MG63 (cell line): Measurements from ENCODE around the gene FGGY. TPM values are rescaled to one million over a fixed set of nuclear protein-coding genes. Genes with fewer than 3 reads are reported as not detected.
"Not testable (repeated sequence)": the region's sequence is repeated elsewhere in the genome, so short reads cannot be mapped to it uniquely, and the experiment has no call there.

Source experiments
- DNase-seq: peaks from one replicate; pipeline ENCODE4 v3.0.0-alpha.2; 2020
- H3K27me3 ChIP-seq: fragments of 250-450 bp; sonication (Bioruptor Pico); 2 replicates; pipeline ENCODE4 v1.5.1; 2020; ENCODE audit warnings: mild to moderate bottlenecking, moderate library complexity
- H3K36me3 ChIP-seq: fragments of 250-450 bp; sonication (Bioruptor Pico); 2 replicates; pipeline ENCODE4 v1.5.1; 2020; ENCODE audit warnings: mild to moderate bottlenecking, moderate library complexity
- H3K4me3 ChIP-seq: fragments of 250-450 bp; sonication (Bioruptor Pico); 2 replicates; pipeline ENCODE4 v1.5.1; 2020; ENCODE audit warnings: mild to moderate bottlenecking, moderate library complexity
- H3K9me3 ChIP-seq: fragments of 250-450 bp; sonication (Bioruptor Pico); 2 replicates; pipeline ENCODE4 v1.5.1; 2020; ENCODE audit warnings: mild to moderate bottlenecking, moderate library complexity
- total RNA-seq: library from RNA; depleted of rRNA; stranded (reverse); fragments of >200 nt; shearing (Covaris generic); gene quantifications from 2 replicates; pipeline ENCODE4 v1.2.3, GENCODE V29; 2014; ENCODE audit warnings: low replicate concordance

FGGY gene
- total RNA-seq, 1 experiment from 2014 or later, result 15.4 TPM

GRCh38 chr1:59714966-59715365 is 418.1 kb downstream of the FGGY start:
- no peak for DNase-seq
- Histone ChIP-seq H3K27me3 (no peaks in the 10 kb centered on the region), H3K36me3 (no peaks in the 10 kb centered on the region), H3K4me3 (no peak overlapping the region), H3K9me3 (no peaks in the 10 kb centered on the region)

DNA sequence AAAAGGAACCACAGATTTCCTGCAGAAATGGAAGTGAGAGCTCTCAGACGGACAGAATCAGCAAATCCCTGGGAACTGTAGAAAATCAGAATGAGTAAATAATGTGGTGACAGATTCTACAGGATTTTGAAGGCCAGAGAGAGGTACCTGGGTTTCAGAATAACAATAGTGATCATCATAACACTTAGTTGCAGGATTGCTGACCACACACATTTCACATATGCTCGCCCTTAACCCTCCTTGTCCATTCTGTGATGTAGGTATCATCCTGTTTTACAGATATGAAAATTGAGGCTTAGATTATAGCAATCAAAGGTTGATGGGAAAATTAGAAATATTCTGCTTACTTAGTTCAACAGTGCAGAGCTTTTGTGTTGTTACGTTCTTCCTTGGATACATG is 419.9 kb downstream of the FGGY start:
- Histone ChIP-seq H3K9me3 (no peaks in the 10 kb centered on the region), H3K36me3 (no peaks in the 10 kb centered on the region), H3K4me3 (no peak overlapping the region), H3K27me3 (no peaks in the 10 kb centered on the region)
- no peak for DNase-seq

DNA sequence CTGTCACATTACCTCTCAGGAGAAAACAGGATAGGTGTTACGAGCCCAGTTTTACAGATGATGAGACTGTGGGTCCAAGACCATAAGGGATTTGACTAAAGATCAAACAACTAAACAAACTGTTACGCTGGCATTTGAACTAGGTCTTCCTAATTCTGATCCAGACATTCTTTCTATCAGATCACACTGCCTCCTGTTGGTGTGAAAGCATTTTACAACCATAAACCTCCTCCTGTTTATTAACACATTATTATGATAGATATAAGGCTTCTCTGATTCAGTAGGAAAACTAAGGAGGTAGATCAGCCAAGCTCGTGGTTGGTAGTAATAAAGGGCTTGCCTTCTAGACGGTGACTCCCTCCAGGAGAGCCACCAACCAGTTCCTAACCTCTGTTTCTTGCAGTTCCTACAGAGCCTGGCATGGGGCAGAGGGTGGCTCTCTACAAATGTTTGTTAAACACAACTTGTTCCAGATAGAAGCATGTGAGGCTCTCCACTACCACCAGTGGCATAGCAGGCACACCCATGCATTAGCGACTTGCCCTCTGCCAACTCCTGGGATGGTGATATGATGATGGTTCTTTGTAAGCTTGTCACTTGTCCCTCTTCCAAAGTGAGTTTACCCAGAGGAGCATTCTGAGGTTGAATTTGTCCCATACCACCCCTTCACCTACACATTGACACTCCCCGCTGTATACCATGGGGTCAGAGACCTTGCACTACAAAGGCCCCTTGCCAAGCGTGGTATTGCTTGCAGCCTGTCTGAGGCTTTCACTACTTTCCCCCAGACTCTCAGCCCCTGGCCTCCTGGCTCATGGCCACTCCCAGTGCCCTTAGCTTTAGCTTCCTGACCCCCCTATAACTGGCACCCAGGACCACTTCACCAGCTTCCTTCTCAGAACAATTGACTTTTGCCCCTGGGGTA is 421.4 kb downstream of the FGGY start:
- Histone ChIP-seq H3K36me3 (no peaks in the 10 kb centered on the region), H3K27me3 (no peaks in the 10 kb centered on the region), H3K9me3 (peaks cover 4% of the 10 kb centered on the region), H3K4me3 (no peak overlapping the region)
- DNase-seq, result no peak

DNA sequence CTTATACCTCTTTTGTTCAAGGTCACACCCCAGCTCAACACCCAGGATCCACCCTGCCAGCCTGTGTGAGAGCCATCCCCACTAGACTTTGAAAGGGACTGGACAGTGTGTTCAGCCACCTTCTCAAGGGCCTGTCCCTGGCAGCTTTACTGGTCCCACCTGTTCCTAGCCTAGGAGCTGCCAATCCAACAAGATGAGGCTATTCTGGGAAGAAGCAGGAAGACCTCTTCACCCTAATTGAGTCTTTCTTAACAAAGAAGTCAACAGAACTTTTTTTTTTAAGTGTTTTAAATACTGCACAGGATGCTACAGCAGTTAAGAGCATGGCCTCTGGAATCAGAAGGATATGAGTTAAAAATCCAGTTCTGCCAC is 422.1 kb downstream of the FGGY start:
- H3K4me3 ChIP-seq, result no peak overlapping the region
- peaks cover 4% of the 10 kb centered on the region for H3K9me3 ChIP-seq
- no peaks in the 10 kb centered on the region for H3K36me3 ChIP-seq
- no peak for DNase-seq
- H3K27me3 ChIP-seq, result no peaks in the 10 kb centered on the region

DNA sequence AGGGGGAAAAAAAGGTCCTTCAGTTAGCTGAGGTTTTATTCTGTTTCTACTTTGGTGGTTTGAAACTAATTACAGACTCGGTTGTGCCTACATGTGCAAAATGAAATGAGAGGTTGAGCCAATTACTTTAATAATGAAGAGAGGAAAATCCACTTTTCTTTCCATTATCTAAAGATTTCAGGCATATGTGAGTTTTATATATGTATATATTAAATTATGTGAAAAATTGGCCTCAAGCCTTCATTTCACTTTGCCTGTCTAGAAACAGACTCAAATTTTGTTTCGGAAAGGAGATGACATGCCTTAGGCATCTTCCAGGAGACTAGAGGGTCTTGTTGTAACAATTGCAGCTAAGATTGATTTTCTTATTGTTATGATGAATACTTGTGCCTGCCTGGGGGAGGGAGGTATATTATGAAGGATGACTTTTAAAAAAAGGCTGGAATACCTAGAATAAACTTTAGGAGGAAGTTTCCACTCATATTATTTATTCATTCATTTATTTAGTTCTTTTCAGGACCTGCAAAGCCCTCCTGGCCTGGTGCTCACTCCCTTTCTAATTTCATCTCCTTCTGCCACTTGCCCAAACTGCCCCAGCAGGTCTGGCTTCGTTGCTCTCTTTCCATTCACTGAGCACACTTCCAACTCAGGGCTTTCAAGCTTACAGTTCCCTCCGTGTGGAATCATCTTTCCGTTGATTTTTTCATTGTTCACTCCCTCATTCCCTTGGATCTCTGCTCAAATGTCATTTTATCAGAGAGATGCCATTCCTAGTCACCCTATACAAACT is 423.6 kb downstream of the FGGY start:
- no peak for DNase-seq
- no peaks in the 10 kb centered on the region for H3K27me3 ChIP-seq

DNA sequence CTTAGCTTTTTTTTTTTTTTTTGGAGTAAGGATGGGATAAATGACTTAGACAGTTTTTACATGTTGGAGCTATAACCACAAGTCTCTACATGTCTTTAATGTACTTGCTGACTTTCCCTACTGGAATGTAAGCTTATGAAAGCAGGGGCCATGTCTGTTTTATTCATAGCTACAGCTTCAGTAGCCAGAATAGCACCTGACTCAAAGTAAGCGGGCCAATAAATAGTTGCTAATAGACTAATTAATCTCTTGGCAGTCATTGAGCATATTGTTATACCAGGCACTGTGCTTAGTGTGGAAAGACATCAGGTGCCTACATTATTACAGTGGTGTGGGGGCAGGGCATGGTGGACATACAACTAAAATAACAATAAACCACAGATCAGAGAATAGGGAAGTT is 433.4 kb downstream of the FGGY start:
- no peak for DNase-seq
- no peaks in the 10 kb centered on the region for H3K9me3 ChIP-seq
- no peak overlapping the region for H3K4me3 ChIP-seq
- H3K36me3 ChIP-seq, result no peaks in the 10 kb centered on the region
- no peaks in the 10 kb centered on the region for H3K27me3 ChIP-seq

More for the DNA sequence above, 423.6 kb downstream of the FGGY start:
- Histone ChIP-seq H3K9me3 (peaks cover 4% of the 10 kb centered on the region), H3K4me3 (no peak overlapping the region), H3K36me3 (no peaks in the 10 kb centered on the region)

DNA sequence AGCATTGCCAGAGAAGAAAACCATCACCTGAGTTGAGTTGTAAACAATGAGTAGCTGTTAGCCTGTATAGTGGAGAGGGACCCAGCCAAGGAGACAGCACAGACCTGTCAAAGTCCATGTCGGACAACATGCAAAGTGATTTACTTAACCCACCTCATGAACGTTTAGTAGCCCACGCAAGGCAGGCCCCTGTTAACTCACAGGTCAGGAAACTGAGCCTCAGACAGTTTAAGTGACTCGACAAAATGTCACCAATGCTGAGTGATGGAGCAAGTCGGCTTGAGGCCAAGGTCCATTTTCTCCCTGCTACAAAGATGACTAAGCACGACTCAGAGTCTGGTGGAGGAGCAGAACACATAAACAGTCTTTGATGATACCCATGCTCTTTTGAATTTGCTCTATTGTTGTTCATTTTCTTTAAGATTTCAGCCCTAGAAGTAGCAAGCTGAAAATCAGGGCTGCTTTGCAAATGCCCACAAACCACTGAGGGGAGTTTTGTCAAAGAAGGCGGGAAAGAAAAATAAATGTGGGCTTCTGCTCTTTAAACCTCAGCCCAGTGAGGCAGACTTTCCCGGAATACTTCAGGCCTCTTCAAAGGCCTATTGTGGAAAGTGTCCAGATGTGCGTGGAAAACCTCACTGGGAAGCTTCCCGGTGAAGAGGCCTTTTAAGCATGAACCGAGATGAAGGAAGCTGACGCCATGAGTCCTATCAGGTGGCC is 434.0 kb downstream of the FGGY start:
- no peaks in the 10 kb centered on the region for H3K36me3 ChIP-seq
- no peaks in the 10 kb centered on the region for H3K27me3 ChIP-seq
- peak; percentile 88 for DNase-seq
- H3K4me3 ChIP-seq, result no peak overlapping the region
- no peaks in the 10 kb centered on the region for H3K9me3 ChIP-seq

- Histone ChIP-seq H3K27me3 (no peaks in the 10 kb centered on the region), H3K36me3 (no peaks in the 10 kb centered on the region), H3K4me3 (no peak overlapping the region), H3K9me3 (peaks cover 4% of the 10 kb centered on the region)
- DNase-seq, result no peak
These were observed 434.7 kb downstream of the FGGY start for GRCh38 chr1:59731591-59731990.

GRCh38 chr1:59732214-59732955 is 435.5 kb downstream of the FGGY start:
- Histone ChIP-seq H3K9me3 (peaks cover 4% of the 10 kb centered on the region), H3K4me3 (no peak overlapping the region), H3K27me3 (no peaks in the 10 kb centered on the region), H3K36me3 (no peaks in the 10 kb centered on the region)
- DNase-seq, result no peak

GRCh38 chr1:59733443-59734141 is 436.7 kb downstream of the FGGY start:
- no peaks in the 10 kb centered on the region for H3K36me3 ChIP-seq
- no peaks in the 10 kb centered on the region for H3K27me3 ChIP-seq
- DNase-seq, result no peak

DNA sequence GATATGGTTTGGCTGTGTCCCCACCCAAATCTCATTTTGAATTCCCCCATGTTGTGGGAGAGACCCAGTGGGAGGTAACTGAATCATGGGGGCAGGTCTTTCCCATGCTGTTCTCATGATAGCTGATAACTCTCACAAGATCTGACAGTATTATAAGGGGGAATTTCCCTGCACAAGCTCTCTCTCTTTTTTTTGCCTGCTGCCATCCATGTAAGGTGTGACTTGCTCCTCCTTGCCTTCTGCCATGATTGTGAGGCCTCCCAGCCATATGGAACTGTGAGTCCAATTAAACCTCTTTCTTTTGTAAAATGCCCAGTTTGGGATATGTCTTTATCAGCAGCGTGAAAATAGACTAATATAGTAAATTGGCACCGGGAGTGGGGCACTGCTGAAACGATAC is 439.0 kb downstream of the FGGY start:
- DNase-seq, H3K4me3 ChIP-seq, H3K9me3 ChIP-seq, H3K27me3 ChIP-seq, H3K36me3 ChIP-seq: not testable (repeated sequence)

More at GRCh38 chr1:59733443-59734141, 436.7 kb downstream of the FGGY start:
- H3K9me3 ChIP-seq, result peaks cover 4% of the 10 kb centered on the region
- no peak overlapping the region for H3K4me3 ChIP-seq

GRCh38 chr1:59736744-59737143 is 439.9 kb downstream of the FGGY start:
- H3K4me3 ChIP-seq, result no peak overlapping the region
- no peak for DNase-seq
- peaks cover 4% of the 10 kb centered on the region for H3K9me3 ChIP-seq
- H3K36me3 ChIP-seq, result no peaks in the 10 kb centered on the region
- H3K27me3 ChIP-seq, result no peaks in the 10 kb centered on the region

- no peak for DNase-seq
- Histone ChIP-seq H3K4me3 (no peak overlapping the region), H3K9me3 (peaks cover 4% of the 10 kb centered on the region), H3K27me3 (no peaks in the 10 kb centered on the region), H3K36me3 (no peaks in the 10 kb centered on the region)
These were observed 440.7 kb downstream of the FGGY start for GRCh38 chr1:59737638-59738037.

- Histone ChIP-seq H3K4me3 (no peak overlapping the region), H3K27me3 (no peaks in the 10 kb centered on the region), H3K9me3 (peaks cover 4% of the 10 kb centered on the region), H3K36me3 (no peaks in the 10 kb centered on the region)
- peak; percentile 58 for DNase-seq
These were observed 441.3 kb downstream of the FGGY start for GRCh38 chr1:59738152-59738551.

GRCh38 chr1:59738591-59739015 is 441.7 kb downstream of the FGGY start:
- H3K27me3 ChIP-seq, result no peaks in the 10 kb centered on the region
- peaks cover 4% of the 10 kb centered on the region for H3K9me3 ChIP-seq
- H3K36me3 ChIP-seq, result no peaks in the 10 kb centered on the region
- DNase-seq, result peak; percentile 56
- no peak overlapping the region for H3K4me3 ChIP-seq

DNA sequence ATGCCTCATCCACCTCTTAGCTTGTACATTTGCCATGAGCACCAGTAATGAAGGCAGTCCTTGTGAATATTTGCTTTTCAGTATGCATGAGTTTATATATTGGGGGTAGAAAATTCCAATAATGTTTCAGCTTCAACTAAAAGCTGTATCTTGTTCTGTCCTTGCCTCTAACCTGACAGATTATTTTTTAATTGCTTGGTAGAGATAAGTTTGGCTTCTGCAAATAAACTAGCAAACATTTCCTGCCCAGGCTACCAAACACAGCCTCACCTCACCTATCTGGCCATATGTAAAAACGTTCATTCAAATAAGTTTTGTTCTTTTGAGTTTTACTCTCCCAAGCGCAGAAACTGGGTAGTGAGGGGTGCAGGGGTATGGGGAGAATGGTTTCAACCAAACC is 442.2 kb downstream of the FGGY start:
- DNase-seq, result no peak
- no peaks in the 10 kb centered on the region for H3K27me3 ChIP-seq
- H3K36me3 ChIP-seq, result no peaks in the 10 kb centered on the region
- peaks cover 4% of the 10 kb centered on the region for H3K9me3 ChIP-seq
- no peak overlapping the region for H3K4me3 ChIP-seq
